Gastrocnemius medialis (tissue), 4 donors: ENCODE results near the gene SVOP. TPM values are rescaled to one million over a fixed set of nuclear protein-coding genes. Genes with fewer than 3 reads are reported as not detected.

ENCODE experiments used
- ATAC-seq, 2 donors: fragments of 150-250 bp; one replicate each; pipeline ENCODE4 v1.9.1; 2016
- DNase-seq, 2 donors: peaks; one replicate each; pipeline ENCODE4 v3.0.0-alpha.2; 2019
- H3K27ac ChIP-seq, 4 donors: fragments of 200-600 bp; sonication (generic); 1 replicate in 1 of 4; 2 replicates in 3 of 4; pipeline ENCODE4 v1.5.1; 2016 to 2018; ENCODE audit warnings: mild to moderate bottlenecking in 2 of 4, moderate library complexity in 1 of 4
- H3K27me3 ChIP-seq, 3 donors: fragments of 200-600 bp; sonication (generic) in 2 of 3; 1 replicate in 1 of 3; 2 replicates in 2 of 3; pipeline versions ENCODE4 v1.5.1 to v1.6.0; 2016 to 2019; ENCODE audit warnings: mild to moderate bottlenecking in 1 of 3, moderate library complexity in 1 of 3
- H3K36me3 ChIP-seq, 2 donors: fragments of 200-600 bp; sonication (generic) in 1 of 2; one replicate each; pipeline ENCODE4 v1.5.1; 2017 to 2018
- H3K4me1 ChIP-seq, 2 donors: fragments of 200-600 bp; sonication (generic) in 1 of 2; one replicate each; pipeline ENCODE4 v1.5.1; 2016 to 2017; ENCODE audit warnings: mild to moderate bottlenecking in 2 of 2
- H3K4me3 ChIP-seq, 4 donors: fragments of 200-600 bp; sonication (generic) in 3 of 4; 1 replicate in 1 of 4; 2 replicates in 3 of 4; pipeline ENCODE4 v1.5.1; 2016 to 2019; ENCODE audit warnings: mild to moderate bottlenecking in 2 of 4
- H3K9me3 ChIP-seq, 3 donors: fragments of 200-600 bp; sonication (generic) in 2 of 3; 1 replicate in 1 of 3; 2 replicates in 2 of 3; pipeline ENCODE4 v1.5.1; 2016 to 2019
- POLR2A ChIP-seq, 2 donors: fragments of 450-650 bp; IDR thresholded peaks; one replicate each; pipeline ENCODE4 v1.6.1; 2017; ENCODE audit warnings: antibody characterized with exemption in 2 of 2, mild to moderate bottlenecking in 2 of 2, moderate library complexity in 2 of 2
- in situ Hi-C, 4 donors: fragments of 200-750 bp; cut with MboI; loops; one replicate each; pipeline versions ENCODE4 v1.15.0 to v1.8.0; 2017; ENCODE audit warnings: low sequenced_read_pairs in 4 of 4
- intact Hi-C: fragments of 100-400 bp; cut with DNase I; formaldehyde crosslinking; loops from one replicate; pipeline ENCODE4 v1.15.1; 2023; ENCODE audit warnings: low total_unique reads
- total RNA-seq, 4 donors: library from RNA; depleted of rRNA; stranded (reverse); fragments of >200 nt; gene quantifications; one replicate each; pipeline versions ENCODE4 v1.1.0 to v1.2.3, GENCODE V29; 2016
- TF ChIP-seq, protein P1 (sequence below), 5 experiments: fragments of 450-650 bp in 3 of 5; fragments of 200-600 bp in 2 of 5; sonication (generic) in 2 of 5; IDR thresholded peaks in 4 of 5; conservative IDR thresholded peaks in 1 of 5; 1 replicate in 4 of 5; 2 replicates in 1 of 5; pipeline ENCODE4 v1.5.1; 2016 to 2019; ENCODE audit warnings: antibody characterized with exemption in 5 of 5, mild to moderate bottlenecking in 3 of 5, moderate library complexity in 3 of 5

The SVOP gene
- total RNA-seq, 4 donors from 2014 or later: 0.03 TPM; not detected in 3

DNA sequence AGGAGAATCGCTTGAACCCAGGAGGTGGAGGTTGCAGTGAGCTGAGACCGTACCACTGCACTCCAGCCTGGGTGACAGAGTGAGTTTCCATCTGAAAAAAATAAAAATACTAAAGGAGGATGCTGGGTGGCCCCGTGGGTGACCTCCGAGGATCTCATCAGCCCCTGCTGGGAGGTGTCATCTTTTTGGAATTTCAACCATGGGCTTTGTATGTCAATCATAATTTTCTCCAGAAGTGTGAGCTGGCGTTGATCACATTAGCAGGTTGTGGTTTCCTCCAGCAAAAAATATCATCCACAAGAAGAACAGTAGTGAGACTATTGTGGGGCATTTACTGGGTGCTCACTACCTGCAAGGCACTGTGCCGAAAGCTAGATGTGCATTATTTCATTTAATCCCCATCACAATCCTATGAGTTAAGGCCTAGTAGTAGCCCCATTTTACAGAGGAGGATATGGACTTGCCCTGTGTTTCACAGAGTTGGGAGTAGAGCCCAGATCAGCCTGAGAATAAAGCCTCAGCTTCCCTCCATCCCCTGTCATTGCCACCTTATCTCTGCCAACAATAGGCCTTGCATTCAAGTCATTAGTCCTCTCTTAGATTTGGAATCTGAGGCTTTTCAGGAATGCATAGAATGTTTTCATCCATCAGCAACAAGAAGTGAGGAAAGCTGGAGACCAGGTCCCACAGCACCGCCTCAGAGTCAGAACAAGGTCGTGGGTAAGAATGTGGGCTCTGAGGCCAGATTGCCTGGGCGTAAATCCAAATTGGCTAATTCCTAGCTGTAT lies 39.8 kb downstream of the SVOP start:
- Histone ChIP-seq H3K9me3 (no peaks in the 10 kb centered on the region), H3K4me1 (no peaks in the 10 kb centered on the region), H3K27me3 (no peaks in the 10 kb centered on the region), H3K4me3 (no peak overlapping the region), H3K36me3 (no peaks in the 10 kb centered on the region), H3K27ac (no peak overlapping the region)
- DNase-seq: no peak
- in situ Hi-C loops: no loop called here
- no peak for ATAC-seq
- TF ChIP-seq POLR2A (IDR thresholded peaks at IDR 0.05): no peak
- TF ChIP-seq, protein P1, sequence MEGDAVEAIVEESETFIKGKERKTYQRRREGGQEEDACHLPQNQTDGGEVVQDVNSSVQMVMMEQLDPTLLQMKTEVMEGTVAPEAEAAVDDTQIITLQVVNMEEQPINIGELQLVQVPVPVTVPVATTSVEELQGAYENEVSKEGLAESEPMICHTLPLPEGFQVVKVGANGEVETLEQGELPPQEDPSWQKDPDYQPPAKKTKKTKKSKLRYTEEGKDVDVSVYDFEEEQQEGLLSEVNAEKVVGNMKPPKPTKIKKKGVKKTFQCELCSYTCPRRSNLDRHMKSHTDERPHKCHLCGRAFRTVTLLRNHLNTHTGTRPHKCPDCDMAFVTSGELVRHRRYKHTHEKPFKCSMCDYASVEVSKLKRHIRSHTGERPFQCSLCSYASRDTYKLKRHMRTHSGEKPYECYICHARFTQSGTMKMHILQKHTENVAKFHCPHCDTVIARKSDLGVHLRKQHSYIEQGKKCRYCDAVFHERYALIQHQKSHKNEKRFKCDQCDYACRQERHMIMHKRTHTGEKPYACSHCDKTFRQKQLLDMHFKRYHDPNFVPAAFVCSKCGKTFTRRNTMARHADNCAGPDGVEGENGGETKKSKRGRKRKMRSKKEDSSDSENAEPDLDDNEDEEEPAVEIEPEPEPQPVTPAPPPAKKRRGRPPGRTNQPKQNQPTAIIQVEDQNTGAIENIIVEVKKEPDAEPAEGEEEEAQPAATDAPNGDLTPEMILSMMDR (IDR thresholded peaks at IDR 0.05 in 4 of 5, conservative IDR thresholded peaks at IDR 0.05 in 1 of 5): no peak
- intact Hi-C loops: no loop called here

DNA sequence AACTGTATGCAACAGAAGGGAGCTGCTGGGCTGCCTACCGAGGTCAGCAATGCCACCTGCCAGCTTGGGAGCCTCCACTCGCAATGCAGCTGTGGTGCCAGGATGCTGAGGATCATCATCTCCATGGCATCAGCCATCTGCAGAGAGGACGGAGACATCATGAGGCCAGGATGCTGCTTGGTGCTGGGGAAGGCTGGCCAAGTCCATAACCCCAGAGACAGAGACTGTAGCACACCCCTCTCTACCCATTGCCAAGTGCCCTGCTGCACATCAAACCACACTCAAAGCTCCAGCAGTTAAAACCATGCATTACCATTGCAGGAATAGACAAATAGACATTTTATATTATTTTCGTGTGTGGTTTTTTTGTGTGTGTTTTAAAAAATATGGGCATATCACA lies 43.5 kb downstream of the SVOP start:
- in situ Hi-C loops (no loop called here), intact Hi-C loops (no loop called here)
- no peak for ATAC-seq
- TF ChIP-seq, protein P1 (IDR thresholded peaks at IDR 0.05 in 4 of 5, conservative IDR thresholded peaks at IDR 0.05 in 1 of 5): no peak
- TF ChIP-seq POLR2A (IDR thresholded peaks at IDR 0.05): no peak
- no peak overlapping the region for H3K4me3 ChIP-seq
- no peaks in the 10 kb centered on the region for H3K27me3 ChIP-seq
- H3K9me3 ChIP-seq: no peaks in the 10 kb centered on the region
- H3K27ac ChIP-seq: no peak overlapping the region
- no peak for DNase-seq
- no peaks in the 10 kb centered on the region for H3K36me3 ChIP-seq
- no peaks in the 10 kb centered on the region for H3K4me1 ChIP-seq

DNA sequence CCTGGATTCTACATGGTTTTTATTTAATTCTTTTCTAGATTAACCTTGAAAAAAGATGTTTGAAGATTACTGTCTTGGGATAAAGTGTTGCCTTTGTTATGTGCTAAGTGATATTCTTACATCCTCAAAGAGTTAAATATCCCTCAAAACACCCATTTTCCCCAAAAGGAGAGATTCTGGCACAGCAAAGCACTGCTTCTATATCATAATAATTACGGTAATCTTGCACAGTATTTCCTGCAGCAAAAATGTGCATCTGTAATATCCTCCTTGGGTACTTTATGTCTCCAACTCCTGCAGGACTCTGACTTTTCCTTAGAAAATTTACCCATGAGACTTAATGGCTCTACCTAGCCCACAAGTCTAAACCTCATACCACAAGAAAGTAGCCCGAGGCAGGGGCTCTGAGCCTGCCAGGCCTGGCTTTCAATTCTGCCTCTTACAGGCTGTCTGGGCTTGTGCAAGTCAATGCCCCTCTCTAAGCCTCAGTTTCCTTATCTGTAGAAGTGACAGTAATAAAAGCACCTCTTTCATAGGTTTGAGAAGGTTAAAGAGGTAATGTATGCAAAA lies 45.8 kb downstream of the SVOP start:
- H3K9me3 ChIP-seq: no peaks in the 10 kb centered on the region
- ATAC-seq: no peak
- H3K27me3 ChIP-seq: no peaks in the 10 kb centered on the region
- no peak for TF ChIP-seq POLR2A (IDR thresholded peaks at IDR 0.05)
- intact Hi-C loops: no loop called here
- in situ Hi-C loops: no loop called here
- DNase-seq: no peak
- H3K27ac ChIP-seq: no peak overlapping the region
- no peaks in the 10 kb centered on the region for H3K36me3 ChIP-seq
- H3K4me3 ChIP-seq: no peak overlapping the region
- H3K4me1 ChIP-seq: no peaks in the 10 kb centered on the region

DNA sequence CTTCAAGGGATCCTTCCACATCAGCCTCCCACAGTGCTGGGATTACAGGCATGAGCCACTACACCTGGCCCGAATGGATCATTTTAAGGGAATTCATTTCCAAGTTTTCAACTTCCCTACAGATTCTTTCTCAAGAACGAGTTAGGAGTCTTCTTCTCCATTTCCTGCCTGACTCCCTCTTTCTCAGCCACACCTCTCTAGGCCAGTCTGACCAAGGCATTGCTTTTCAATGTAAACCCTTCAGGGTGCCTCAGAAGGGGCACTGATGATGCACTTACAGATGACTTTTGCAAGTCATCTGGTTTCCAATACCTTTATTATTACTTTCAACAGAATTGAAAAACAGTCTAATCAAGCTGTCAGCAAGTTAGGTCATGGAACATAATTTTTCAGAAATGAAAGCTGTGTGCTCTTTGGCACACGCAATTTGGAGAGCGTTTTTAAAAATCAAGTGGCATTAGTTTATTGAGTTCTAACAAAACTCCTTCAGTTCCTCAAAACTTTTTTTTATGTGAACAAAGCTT lies 47.2 kb downstream of the SVOP start:
- DNase-seq: no peak
- H3K36me3 ChIP-seq: no peaks in the 10 kb centered on the region
- no peak for ATAC-seq
- H3K27ac ChIP-seq: no peak overlapping the region
- no peaks in the 10 kb centered on the region for H3K27me3 ChIP-seq
- no peak for TF ChIP-seq POLR2A (IDR thresholded peaks at IDR 0.05)
- TF ChIP-seq, protein P1 (IDR thresholded peaks at IDR 0.05 in 4 of 5, conservative IDR thresholded peaks at IDR 0.05 in 1 of 5): no peak
- in situ Hi-C loops: loop anchor here in 3 of 4 donors (25.0 kb wide), 2 partner anchors 211 to 336 kb away; partner anchors contain the start of gene SELPLG (in 3 of the 3)
- no peaks in the 10 kb centered on the region for H3K4me1 ChIP-seq
- H3K9me3 ChIP-seq: no peaks in the 10 kb centered on the region
- intact Hi-C loops: no loop called here
- H3K4me3 ChIP-seq: no peak overlapping the region

DNA sequence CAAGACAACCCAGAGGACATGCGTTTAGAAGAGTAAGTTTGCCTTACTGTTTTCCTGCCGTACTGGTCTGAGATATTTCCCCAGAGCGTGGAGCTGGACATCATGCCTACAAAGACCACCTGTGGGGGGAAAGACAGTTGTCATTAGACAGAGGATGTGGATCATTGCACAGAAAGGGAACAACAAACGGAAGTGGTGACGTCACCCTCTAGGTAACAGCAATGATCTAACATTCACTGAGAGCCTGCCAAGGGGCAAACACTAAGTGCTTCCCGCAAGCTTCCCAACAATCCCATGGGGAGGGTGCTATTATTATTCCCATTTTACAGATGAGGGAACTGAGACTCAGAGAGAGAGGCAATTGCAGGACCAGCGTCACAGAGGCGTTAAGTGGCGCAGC lies 48.5 kb downstream of the SVOP start:
- Histone ChIP-seq H3K9me3 (no peaks in the 10 kb centered on the region), H3K36me3 (no peaks in the 10 kb centered on the region), H3K4me3 (no peak overlapping the region), H3K27me3 (no peaks in the 10 kb centered on the region), H3K27ac (no peak overlapping the region), H3K4me1 (no peaks in the 10 kb centered on the region)
- intact Hi-C loops (no loop called here), in situ Hi-C loops (loop anchor here in 3 of 4 donors (25.0 kb wide), 2 partner anchors 210 to 335 kb away; partner anchors contain the start of gene SELPLG (in 3 of the 3))
- TF ChIP-seq POLR2A (IDR thresholded peaks at IDR 0.05): no peak
- TF ChIP-seq, protein P1 (IDR thresholded peaks at IDR 0.05 in 4 of 5, conservative IDR thresholded peaks at IDR 0.05 in 1 of 5): no peak
- no peak for ATAC-seq
- DNase-seq: no peak
